HEK293 (cell line): ENCODE data around the gene RTBDN.

Source experiments
- EGR2 ChIP-seq: fragments of 450-650 bp; formaldehyde crosslinking; IDR thresholded peaks from 2 replicates; pipeline ENCODE4 v1.5.1; 2016; ENCODE audit warnings: low read depth, missing biosample characterization, missing genetic modification characterization
- GFI1B ChIP-seq: fragments of 450-650 bp; formaldehyde crosslinking; IDR thresholded peaks from 2 replicates; pipeline ENCODE4 v1.5.1; 2016; ENCODE audit warnings: missing biosample characterization, missing genetic modification characterization
- KLF16 ChIP-seq: fragments of 450-650 bp; formaldehyde crosslinking; IDR thresholded peaks from 2 replicates; pipeline ENCODE4 v1.5.1; 2017; ENCODE audit warnings: missing biosample characterization, missing genetic modification characterization
- KLF17 ChIP-seq: fragments of 450-650 bp; formaldehyde crosslinking; IDR thresholded peaks from 2 replicates; pipeline ENCODE4 v1.5.1; 2016; ENCODE audit warnings: missing biosample characterization, missing genetic modification characterization
- OSR2 ChIP-seq: fragments of 450-650 bp; formaldehyde crosslinking; IDR thresholded peaks from 2 replicates; pipeline ENCODE4 v1.5.1; 2016; ENCODE audit warnings: missing biosample characterization, missing genetic modification characterization
- OVOL3 ChIP-seq: fragments of 450-650 bp; formaldehyde crosslinking; IDR thresholded peaks from 2 replicates; pipeline ENCODE4 v1.5.1; 2016; ENCODE audit warnings: missing biosample characterization, missing genetic modification characterization
- YY2 ChIP-seq: fragments of 450-650 bp; formaldehyde crosslinking; IDR thresholded peaks from 2 replicates; pipeline ENCODE4 v1.5.1; 2016; ENCODE audit warnings: missing biosample characterization, missing genetic modification characterization
- ZBTB11 ChIP-seq: fragments of 450-650 bp; formaldehyde crosslinking; conservative IDR thresholded peaks from 2 replicates; pipeline ENCODE4 v1.5.1; 2016; ENCODE audit warnings: low read depth, missing biosample characterization, missing genetic modification characterization
- ZBTB26 ChIP-seq: fragments of 450-650 bp; formaldehyde crosslinking; optimal IDR thresholded peaks from 2 replicates; pipeline ENCODE3; 2016; ENCODE audit warnings: missing biosample characterization, mild to moderate bottlenecking, missing genetic modification characterization
- ZBTB8A ChIP-seq: fragments of 450-650 bp; formaldehyde crosslinking; IDR thresholded peaks from 2 replicates; pipeline ENCODE4 v1.5.1; 2016; ENCODE audit warnings: missing biosample characterization, missing genetic modification characterization
- ZNF148 ChIP-seq: fragments of 450-650 bp; formaldehyde crosslinking; IDR thresholded peaks from 2 replicates; pipeline ENCODE4 v1.5.0; 2017; ENCODE audit warnings: missing biosample characterization, missing genetic modification characterization, borderline replicate concordance
- ZNF155 ChIP-seq: fragments of 450-650 bp; formaldehyde crosslinking; IDR thresholded peaks from 2 replicates; pipeline ENCODE4 v1.5.1; 2016; ENCODE audit warnings: missing biosample characterization, missing genetic modification characterization
- ZNF202 ChIP-seq: fragments of 450-650 bp; formaldehyde crosslinking; IDR thresholded peaks from 2 replicates; pipeline ENCODE4 v1.5.1; 2016; ENCODE audit warnings: missing biosample characterization, missing genetic modification characterization, borderline replicate concordance
- ZNF211 ChIP-seq: fragments of 450-650 bp; formaldehyde crosslinking; IDR thresholded peaks from 2 replicates; pipeline ENCODE4 v1.5.1; 2016; ENCODE audit warnings: low read depth, missing biosample characterization, missing genetic modification characterization
- ZNF24 ChIP-seq: fragments of 450-650 bp; formaldehyde crosslinking; IDR thresholded peaks from 2 replicates; pipeline ENCODE4 v1.5.1; 2016; ENCODE audit warnings: missing biosample characterization, missing genetic modification characterization
- ZNF341 ChIP-seq: fragments of 450-650 bp; formaldehyde crosslinking; IDR thresholded peaks from 2 replicates; pipeline ENCODE4; 2016; ENCODE audit warnings: low read depth, missing biosample characterization, missing genetic modification characterization
- ZNF366 ChIP-seq: fragments of 450-650 bp; formaldehyde crosslinking; conservative IDR thresholded peaks from 2 replicates; pipeline ENCODE4 v1.5.1; 2016; ENCODE audit warnings: missing biosample characterization, missing genetic modification characterization
- ZNF416 ChIP-seq: fragments of 450-650 bp; formaldehyde crosslinking; IDR thresholded peaks from 2 replicates; pipeline ENCODE4 v1.5.1; 2016; ENCODE audit warnings: missing biosample characterization, missing genetic modification characterization
- ZNF518A ChIP-seq: fragments of 450-650 bp; formaldehyde crosslinking; conservative IDR thresholded peaks from 2 replicates; pipeline ENCODE4 v1.5.1; 2016; ENCODE audit warnings: low read depth, missing biosample characterization, missing genetic modification characterization
- ZNF610 ChIP-seq: fragments of 450-650 bp; formaldehyde crosslinking; IDR thresholded peaks from 2 replicates; pipeline ENCODE4 v1.5.1; 2016; ENCODE audit warnings: missing biosample characterization, missing genetic modification characterization, borderline replicate concordance
- ZNF654 ChIP-seq: fragments of 450-650 bp; formaldehyde crosslinking; IDR thresholded peaks from 2 replicates; pipeline ENCODE4 v1.5.1; 2016; ENCODE audit warnings: low read depth, missing biosample characterization, missing genetic modification characterization
- ZNF660 ChIP-seq: fragments of 450-650 bp; IDR thresholded peaks from 2 replicates; pipeline ENCODE4 v1.5.1; 2018; ENCODE audit warnings: missing biosample characterization, mild to moderate bottlenecking, missing genetic modification characterization
- ZNF785 ChIP-seq: fragments of 450-650 bp; formaldehyde crosslinking; IDR thresholded peaks from 2 replicates; pipeline ENCODE4 v1.5.1; 2016; ENCODE audit warnings: missing biosample characterization, missing genetic modification characterization
- ZNF843 ChIP-seq: fragments of 450-650 bp; formaldehyde crosslinking; IDR thresholded peaks from 2 replicates; pipeline ENCODE4 v1.5.1; 2016; ENCODE audit warnings: missing biosample characterization, missing genetic modification characterization
- ZSCAN18 ChIP-seq: fragments of 450-650 bp; formaldehyde crosslinking; IDR thresholded peaks from 2 replicates; pipeline ENCODE4 v1.5.1; 2016; ENCODE audit warnings: missing biosample characterization, missing genetic modification characterization

RTBDN gene

GRCh38 chr19:12881172-12881808 is 46.9 kb upstream of the RTBDN start, which contains the start of gene DNASE2 (continued):
- TF ChIP-seq ZNF610 (peak; percentile 16; the same call in 1 of the 2 replicates), ZBTB8A (tag by site-specific recombination) (peak; percentile 81), KLF16 (tag by site-specific recombination) (peak; percentile 67), ZNF211 (tag by site-specific recombination) (no peak), ZNF843 (tag by site-specific recombination) (peak; percentile 20; the same call in 1 of the 2 replicates), ZNF366 (tag by site-specific recombination) (0 out of 2 replicates have a peak, but pooled peaks have one; percentile 35), ZNF416 (tag by site-specific recombination) (no peak), ZBTB26 (tag by site-specific recombination) (peak; percentile 49), ZNF785 (tag by site-specific recombination) (no peak), OVOL3 (tag by site-specific recombination) (no peak), ZNF155 (tag by site-specific recombination) (no peak), YY2 (tag by site-specific recombination) (no peak), ZNF654 (tag by site-specific recombination) (no peak), KLF17 (tag by site-specific recombination) (peak; percentile 19; the same call in 1 of the 2 replicates), ZNF24 (0 out of 2 replicates have a peak, but pooled peaks have one; percentile 68), EGR2 (peak; percentile 52), ZNF660 (tag by site-specific recombination) (peak; percentile 80), ZNF518A (no peak), ZNF202 (tag by site-specific recombination) (no peak), ZNF341 (tag by site-specific recombination) (peak; percentile 72), GFI1B (tag by site-specific recombination) (no peak; the same call in 1 of the 2 replicates), OSR2 (tag by site-specific recombination) (peak; percentile 34), ZNF148 (no peak), ZSCAN18 (tag by site-specific recombination) (no peak), ZBTB11 (tag by site-specific recombination) (0 out of 2 replicates have a peak, but pooled peaks have one; percentile 29)
